HCT116 (cell line): ENCODE results near the gene LINGO3. TPM values are rescaled to one million over a fixed set of nuclear protein-coding genes. Genes with fewer than 3 reads are reported as not detected.

Experiments used
- ATAC-seq: fragments of 200-7000 bp; cut with Tn5 transposase; 2 replicates; pipeline ENCODE4 v1.9.1; 2020; ENCODE audit warnings: mild to moderate bottlenecking, moderate library complexity
- BruUV-seq: library from RNA; stranded (reverse); fragments of 400-500 nt; replicated peaks from 2 replicates; lab custom pipeline; 2021; lab: Mats Ljungman, UMichigan
- CTCF ChIA-PET: fragments of 300-600 bp; sonication (Branson Sonifier 250); formaldehyde crosslinking; loops from one replicate; lab custom pipeline; 2021; ENCODE audit warnings: antibody characterized with exemption; lab: Charles Lee
- POLR2A ChIA-PET: fragments of 300-600, 350-600 bp; sonication (Branson Sonifier 250); formaldehyde crosslinking; loops from one replicate; lab custom pipeline; 2021; ENCODE audit warnings: antibody characterized with exemption; lab: Charles Lee
- RAD21 ChIA-PET, 2 experiments: fragments of 300-600 bp; sonication (Branson Sonifier 250); formaldehyde crosslinking; loops; one replicate each; lab custom pipeline; 2023; ENCODE audit warnings: low total read pairs in 2 of 2; ENCODE audit not compliant: uncharacterized antibody in 2 of 2, unreplicated experiment in 2 of 2, low non-redundant PET in 1 of 2; lab: Charles Lee
- DNase-seq: peaks from one replicate; pipeline ENCODE4 v3.0.0-alpha.2; 2010; ENCODE audit warnings: low read depth, low spot score
- H2AFZ ChIP-seq: fragments of 200-600 bp; shearing (Covaris generic), sonication (generic); 2 replicates; pipeline ENCODE4 v1.6.1; 2017; ENCODE audit warnings: low read depth, mixed run types, mixed read lengths, antibody characterized with exemption, low read length; ENCODE audit not compliant: poor library complexity, severe bottlenecking
- H3K27ac ChIP-seq: 2 replicates; pipeline ENCODE4 v1.5.1; 2012; ENCODE audit warnings: low read depth, low read length
- H3K27me3 ChIP-seq: fragments of 200-600 bp; sonication (generic); 2 replicates; pipeline ENCODE4 v1.6.1; 2016; ENCODE audit warnings: mixed run types, low read length, mixed read lengths; ENCODE audit not compliant: insufficient read depth
- H3K36me3 ChIP-seq, 2 experiments: fragments of 200-500 bp in 1 of 2; fragments of 200-600 bp in 1 of 2; sonication (Bioruptor generic) in 1 of 2; sonication (generic) in 1 of 2; 2 replicates each; pipeline versions ENCODE4 v1.5.1 to v1.6.1; 2014 to 2016; ENCODE audit warnings: low read length in 2 of 2, inconsistent platforms in 1 of 2, mixed read lengths in 1 of 2, mixed run types in 1 of 2; ENCODE audit not compliant: insufficient read depth in 2 of 2, control insufficient read depth in 1 of 2
- H3K4me1 ChIP-seq, 2 experiments: fragments of 200-600 bp in 1 of 2; sonication (generic) in 1 of 2; 2 replicates each; pipeline versions ENCODE4 v1.5.1 to v1.6.1; 2012 to 2017; ENCODE audit warnings: low read length in 2 of 2, inconsistent platforms in 1 of 2, mild to moderate bottlenecking in 1 of 2, mixed read lengths in 1 of 2, mixed run types in 1 of 2, moderate library complexity in 1 of 2; ENCODE audit not compliant: insufficient read depth in 2 of 2, control insufficient read depth in 1 of 2
- H3K4me2 ChIP-seq: fragments of 200-600 bp; sonication (generic); 2 replicates; pipeline ENCODE4 v1.6.1; 2017; ENCODE audit warnings: mixed run types, low read length, mixed read lengths
- H3K4me3 ChIP-seq, 2 experiments: fragments of 200-600 bp in 1 of 2; sonication (generic) in 1 of 2; replicated peaks in 1 of 2; 2 replicates each; pipeline ENCODE4 v1.5.1; 2011 to 2016; ENCODE audit warnings: low read length in 2 of 2, control low read depth in 1 of 2, low read depth in 1 of 2, mild to moderate bottlenecking in 1 of 2, mixed read lengths in 1 of 2, mixed run types in 1 of 2
- H3K79me2 ChIP-seq: fragments of 200-600 bp; sonication (generic); 2 replicates; pipeline ENCODE4 v1.6.1; 2017; ENCODE audit warnings: mild to moderate bottlenecking, mixed run types, low read length, moderate library complexity, mixed read lengths; ENCODE audit not compliant: insufficient read depth
- H3K9ac ChIP-seq: fragments of 200-600 bp; sonication (generic); 2 replicates; pipeline ENCODE4 v1.6.1; 2016; ENCODE audit warnings: low read length, mixed read lengths
- H3K9me2 ChIP-seq: fragments of 200-600 bp; sonication (generic), shearing (Covaris generic); 2 replicates; pipeline ENCODE4 v1.6.1; 2017; ENCODE audit warnings: mixed run types, mild to moderate bottlenecking, moderate library complexity; ENCODE audit not compliant: insufficient read depth
- H3K9me3 ChIP-seq, 2 experiments: fragments of 200-500 bp in 1 of 2; fragments of 200-600 bp in 1 of 2; sonication (Bioruptor generic) in 1 of 2; sonication (generic) in 1 of 2; 2 replicates each; pipeline ENCODE4 v1.6.1; 2014 to 2017; ENCODE audit warnings: low read length in 2 of 2, mixed read lengths in 2 of 2, inconsistent platforms in 1 of 2, low read depth in 1 of 2, mild to moderate bottlenecking in 1 of 2, mixed run types in 1 of 2, moderate library complexity in 1 of 2; ENCODE audit not compliant: control insufficient read depth in 1 of 2, insufficient read depth in 1 of 2
- H4K20me1 ChIP-seq: fragments of 200-600 bp; sonication (generic), shearing (Covaris generic); 2 replicates; pipeline ENCODE4 v1.6.1; 2017; ENCODE audit warnings: mixed run types, mild to moderate bottlenecking, moderate library complexity; ENCODE audit not compliant: insufficient read depth
- CEBPB ChIP-seq: IDR thresholded peaks from 2 replicates; pipeline ENCODE4 v1.6.1; 2012; ENCODE audit warnings: low read depth
- EZH2 ChIP-seq: fragments of 200-600 bp; sonication (generic); IDR thresholded peaks from 2 replicates; pipeline ENCODE4 v1.6.1; 2017; ENCODE audit warnings: antibody characterized with exemption, mixed run types
- EZH2phosphoT487 ChIP-seq: fragments of 200-600 bp; IDR thresholded peaks from 2 replicates; pipeline ENCODE4 v1.6.1; 2018; ENCODE audit warnings: antibody characterized with exemption, borderline replicate concordance
- POLR2A ChIP-seq: IDR thresholded peaks from 2 replicates; pipeline ENCODE4 v1.7.0; 2011; ENCODE audit warnings: borderline replicate concordance; ENCODE audit not compliant: insufficient read depth, insufficient read length; ENCODE audit errors: extremely low read depth
- POLR2AphosphoS5 ChIP-seq: IDR thresholded peaks from 2 replicates; pipeline ENCODE4 v1.6.1; 2011; ENCODE audit warnings: mild to moderate bottlenecking, low read depth, low read length, moderate library complexity
- RAD21 ChIP-seq: IDR thresholded peaks from 2 replicates; pipeline ENCODE4 v1.6.1; 2012; ENCODE audit warnings: low read depth, mild to moderate bottlenecking
- TCF7L2 ChIP-seq: IDR thresholded peaks from 2 replicates; pipeline ENCODE4 v1.7.0; 2011; ENCODE audit warnings: borderline replicate concordance, inconsistent platforms; ENCODE audit not compliant: insufficient read depth, insufficient read length; ENCODE audit errors: extremely low read depth
- YY1 ChIP-seq: IDR thresholded peaks from 2 replicates; pipeline ENCODE4 v1.6.1; 2011; ENCODE audit warnings: low read length, low read depth, moderate library complexity, mild to moderate bottlenecking; ENCODE audit not compliant: insufficient replicate concordance; ENCODE audit errors: extremely low read depth
- intact Hi-C: fragments of 100-400 bp; cut with micrococcal nuclease; formaldehyde crosslinking; loops from 2 replicates; pipeline ENCODE4 v1.10.0; 2022
- total RNA-seq: library from RNA; stranded (reverse); gene quantifications from one replicate; pipeline ENCODE4 v1.2.1, GENCODE V29; 2021; ENCODE audit not compliant: unreplicated experiment
- TF ChIP-seq, protein P1 (sequence below): IDR thresholded peaks from 2 replicates; pipeline ENCODE4 v1.6.1; 2012
- TF ChIP-seq, protein P2 (sequence below): IDR thresholded peaks from 2 replicates; pipeline ENCODE4 v1.6.1; 2012
- TF ChIP-seq, protein P3 (sequence below), 3 experiments: fragments of 200-600 bp in 1 of 3; sonication (generic) in 1 of 3; IDR thresholded peaks in 2 of 3; conservative IDR thresholded peaks in 1 of 3; 2 replicates each; pipeline ENCODE4 v1.5.1; 2012 to 2017; ENCODE audit warnings: low read depth in 2 of 3, low read length in 2 of 3, antibody characterized with exemption in 1 of 3, borderline replicate concordance in 1 of 3, control low read depth in 1 of 3, mild to moderate bottlenecking in 1 of 3, mixed read lengths in 1 of 3, mixed run types in 1 of 3, moderate library complexity in 1 of 3; ENCODE audit not compliant: insufficient read depth in 1 of 3

LINGO3 gene
- total RNA-seq, 1 experiment from 2014 or later, result not detected

DNA sequence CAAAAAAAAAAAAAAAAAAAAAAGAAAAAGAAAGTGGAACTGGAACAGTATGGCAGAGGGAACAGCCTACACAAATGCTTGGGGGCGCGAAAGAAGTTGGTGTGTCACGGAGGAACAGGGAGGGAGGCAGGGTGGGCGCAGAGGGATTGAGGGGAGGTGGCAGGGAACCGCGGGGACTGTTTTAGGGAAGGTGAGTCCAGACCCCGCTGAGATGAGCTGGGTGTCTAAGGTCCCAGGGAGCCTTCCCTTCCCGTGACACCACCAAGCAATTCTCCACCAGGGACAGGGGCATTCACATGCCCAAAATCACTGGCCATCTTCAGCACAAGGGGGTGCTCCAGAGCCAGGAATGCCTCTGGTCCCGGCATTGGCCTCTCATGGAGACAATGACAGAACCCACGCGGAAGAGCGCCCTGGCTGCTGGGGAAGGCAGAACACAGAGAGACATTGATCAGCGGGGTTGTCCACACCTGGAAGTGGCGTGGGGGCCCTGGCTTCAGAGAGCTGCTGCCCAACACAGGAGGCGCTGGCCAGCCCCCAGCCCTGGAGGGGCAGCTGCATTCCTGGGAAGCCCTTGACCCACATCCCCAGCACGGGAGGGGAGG is 32.9 kb downstream of the LINGO3 start:
- ATAC-seq, result peak; percentile 68
- RAD21 ChIA-PET, result interaction anchor here (0.6 kb wide), 3 partner anchors 39 to 113 kb away, joined by 4 read pairs; partner anchors contain the start of gene LSM7 (in 1 of the 2)
- Histone ChIP-seq H3K27me3 (no peaks in the 10 kb centered on the region), H3K4me3 (no peak overlapping the region), H3K27ac (peak overlapping the region; percentile 24; the same call in 1 of the 2 replicates), H3K9me2 (no peaks in the 10 kb centered on the region), H4K20me1 (peaks cover 13% of the 10 kb centered on the region; the same call in 1 of the 2 replicates), H3K36me3 (peaks cover 14 to 22% of the 10 kb centered on the region in 2 experiments; a peak in 2 of 4 replicates), H3K9ac (no peak overlapping the region), H3K9me3 (no peaks in the 10 kb centered on the region), H3K4me2 (no peak overlapping the region; the same call in 1 of the 2 replicates), H2AFZ (no peak overlapping the region), H3K4me1 (peaks cover 9 to 52% of the 10 kb centered on the region in 2 experiments), H3K79me2 (peaks cover 43% of the 10 kb centered on the region)
- no peak for DNase-seq
- intact Hi-C loops, result loop anchor here (1.0 to 5.0 kb wide), 2 partner anchors 116 to 337 kb away; no protein-coding TSS in a partner anchor
- BruUV-seq, result no TSS peak
- POLR2A ChIA-PET, result interaction anchor here (0.8 kb wide), 1 partner anchor 110 kb away, joined by 6 read pairs; no protein-coding TSS in a partner anchor
- TF ChIP-seq, protein P1, sequence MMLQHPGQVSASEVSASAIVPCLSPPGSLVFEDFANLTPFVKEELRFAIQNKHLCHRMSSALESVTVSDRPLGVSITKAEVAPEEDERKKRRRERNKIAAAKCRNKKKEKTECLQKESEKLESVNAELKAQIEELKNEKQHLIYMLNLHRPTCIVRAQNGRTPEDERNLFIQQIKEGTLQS, result no peak
- TF ChIP-seq EZH2phosphoT487 (no peak), POLR2AphosphoS5 (peak; percentile 28; the same call in 1 of the 2 replicates), EZH2 (no peak), POLR2A (no peak), RAD21 (peak; percentile 88), YY1 (no peak), CEBPB (no peak), TCF7L2 (no peak)
- TF ChIP-seq, protein P2, sequence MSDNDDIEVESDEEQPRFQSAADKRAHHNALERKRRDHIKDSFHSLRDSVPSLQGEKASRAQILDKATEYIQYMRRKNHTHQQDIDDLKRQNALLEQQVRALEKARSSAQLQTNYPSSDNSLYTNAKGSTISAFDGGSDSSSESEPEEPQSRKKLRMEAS, result no peak
- TF ChIP-seq, protein P3, sequence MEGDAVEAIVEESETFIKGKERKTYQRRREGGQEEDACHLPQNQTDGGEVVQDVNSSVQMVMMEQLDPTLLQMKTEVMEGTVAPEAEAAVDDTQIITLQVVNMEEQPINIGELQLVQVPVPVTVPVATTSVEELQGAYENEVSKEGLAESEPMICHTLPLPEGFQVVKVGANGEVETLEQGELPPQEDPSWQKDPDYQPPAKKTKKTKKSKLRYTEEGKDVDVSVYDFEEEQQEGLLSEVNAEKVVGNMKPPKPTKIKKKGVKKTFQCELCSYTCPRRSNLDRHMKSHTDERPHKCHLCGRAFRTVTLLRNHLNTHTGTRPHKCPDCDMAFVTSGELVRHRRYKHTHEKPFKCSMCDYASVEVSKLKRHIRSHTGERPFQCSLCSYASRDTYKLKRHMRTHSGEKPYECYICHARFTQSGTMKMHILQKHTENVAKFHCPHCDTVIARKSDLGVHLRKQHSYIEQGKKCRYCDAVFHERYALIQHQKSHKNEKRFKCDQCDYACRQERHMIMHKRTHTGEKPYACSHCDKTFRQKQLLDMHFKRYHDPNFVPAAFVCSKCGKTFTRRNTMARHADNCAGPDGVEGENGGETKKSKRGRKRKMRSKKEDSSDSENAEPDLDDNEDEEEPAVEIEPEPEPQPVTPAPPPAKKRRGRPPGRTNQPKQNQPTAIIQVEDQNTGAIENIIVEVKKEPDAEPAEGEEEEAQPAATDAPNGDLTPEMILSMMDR (IDR thresholded peaks at IDR 0.05 in 2 of 3, conservative IDR thresholded peaks at IDR 0.05 in 1 of 3; ENCODE audit: borderline replicate concordance in 1 of 3, insufficient read depth in 1 of 3, low read depth in 2 of 3, low read length in 2 of 3), result peak; percentile 58 to 78 (median 69)
- CTCF ChIA-PET, result interaction anchor here (0.9 to 1.9 kb wide), 4 partner anchors 9 to 336 kb away, joined by 3 to 10 read pairs (median 4); no protein-coding TSS in a partner anchor
